Astrocyte of the cerebellum (primary cell): Measurements from ENCODE around the gene SNX13.

Experiments
- DNase-seq: peaks from one replicate; pipeline ENCODE4 v3.0.0-alpha.2; 2011; ENCODE audit warnings: low read depth
- H3K4me3 ChIP-seq: 2 replicates; pipeline ENCODE4 v1.5.1; 2011; ENCODE audit warnings: mild to moderate bottlenecking, low read depth, low read length, moderate library complexity
- in situ Hi-C: cut with HindIII; loops from 2 replicates; pipeline ENCODE4 v1.10.0; 2017; ENCODE audit warnings: low sequenced_read_pairs
- TF ChIP-seq, protein P1 (sequence below): IDR thresholded peaks from 2 replicates; pipeline ENCODE4 v1.5.1; 2012; ENCODE audit warnings: low read length, low read depth, moderate library complexity, mild to moderate bottlenecking; ENCODE audit errors: missing control alignments

The SNX13 gene

DNA sequence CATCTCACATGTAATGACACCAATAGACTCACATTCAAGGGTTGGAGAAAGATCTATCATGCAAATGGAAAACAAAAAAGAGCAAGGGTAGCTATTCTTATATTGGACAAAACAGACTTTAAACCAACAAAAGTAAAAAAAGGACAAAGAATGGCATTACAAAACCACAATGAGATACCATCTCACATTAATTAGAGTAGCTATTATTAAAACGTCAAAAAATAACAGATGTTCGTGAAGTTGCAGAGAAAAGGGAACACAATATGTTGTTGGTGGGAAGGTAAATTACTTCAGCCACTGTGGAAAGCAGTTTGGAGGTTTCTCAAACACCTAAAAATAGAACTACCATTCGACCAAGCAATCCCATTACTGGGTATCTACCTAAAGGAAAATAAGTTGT, 197.0 kb downstream of the SNX13 start:
- in situ Hi-C loops = no loop called here
- DNase-seq = no peak
- H3K4me3 ChIP-seq = no peak overlapping the region
- TF ChIP-seq, protein P1, sequence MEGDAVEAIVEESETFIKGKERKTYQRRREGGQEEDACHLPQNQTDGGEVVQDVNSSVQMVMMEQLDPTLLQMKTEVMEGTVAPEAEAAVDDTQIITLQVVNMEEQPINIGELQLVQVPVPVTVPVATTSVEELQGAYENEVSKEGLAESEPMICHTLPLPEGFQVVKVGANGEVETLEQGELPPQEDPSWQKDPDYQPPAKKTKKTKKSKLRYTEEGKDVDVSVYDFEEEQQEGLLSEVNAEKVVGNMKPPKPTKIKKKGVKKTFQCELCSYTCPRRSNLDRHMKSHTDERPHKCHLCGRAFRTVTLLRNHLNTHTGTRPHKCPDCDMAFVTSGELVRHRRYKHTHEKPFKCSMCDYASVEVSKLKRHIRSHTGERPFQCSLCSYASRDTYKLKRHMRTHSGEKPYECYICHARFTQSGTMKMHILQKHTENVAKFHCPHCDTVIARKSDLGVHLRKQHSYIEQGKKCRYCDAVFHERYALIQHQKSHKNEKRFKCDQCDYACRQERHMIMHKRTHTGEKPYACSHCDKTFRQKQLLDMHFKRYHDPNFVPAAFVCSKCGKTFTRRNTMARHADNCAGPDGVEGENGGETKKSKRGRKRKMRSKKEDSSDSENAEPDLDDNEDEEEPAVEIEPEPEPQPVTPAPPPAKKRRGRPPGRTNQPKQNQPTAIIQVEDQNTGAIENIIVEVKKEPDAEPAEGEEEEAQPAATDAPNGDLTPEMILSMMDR = no peak

DNA sequence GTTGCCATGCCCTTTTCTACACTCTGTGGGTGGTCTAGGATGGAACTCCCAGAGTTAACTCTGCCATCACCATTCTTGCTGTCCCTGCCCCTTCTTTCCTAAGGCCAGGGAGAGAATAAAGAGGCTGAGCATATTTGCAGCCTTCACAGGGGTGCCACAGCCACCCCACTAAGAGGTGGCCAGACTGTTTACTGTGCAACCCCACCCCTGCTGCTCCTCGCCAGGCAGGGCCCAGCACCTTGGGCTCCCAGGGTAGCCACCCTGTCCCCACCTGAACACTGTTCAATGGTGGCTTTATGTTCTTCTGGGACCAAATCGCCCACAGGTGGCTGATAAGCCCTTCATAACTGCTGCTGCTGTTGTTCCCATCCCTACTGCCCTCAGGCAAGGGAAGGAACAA, 198.9 kb downstream of the SNX13 start:
- no peak overlapping the region for H3K4me3 ChIP-seq
- DNase-seq = no peak
- in situ Hi-C loops = no loop called here
- TF ChIP-seq, protein P1 = no peak
